Epidermal melanocyte (primary cell): ENCODE data around the gene SMIM28.

ENCODE experiments used
- DNase-seq: peaks from one replicate; pipeline ENCODE4 v3.0.0; 2011; ENCODE audit warnings: low spot score; ENCODE audit not compliant: insufficient read length

The SMIM28 gene

GRCh38 chr6:138429761-138430160 lies 52.1 kb downstream of the SMIM28 start:
- DNase-seq: no peak

- no peak for DNase-seq
Observed at GRCh38 chr6:138430361-138431145, 52.8 kb downstream of the SMIM28 start.

GRCh38 chr6:138431256-138432062 lies 53.8 kb downstream of the SMIM28 start:
- no peak for DNase-seq

- DNase-seq: no peak
Observed at GRCh38 chr6:138432063-138432356, 54.3 kb downstream of the SMIM28 start.
